HepG2 (cell line): ENCODE measurements around the gene EMC8.

Experiments used
- ATF2 ChIP-seq: sonication (generic); formaldehyde crosslinking; IDR thresholded peaks from 2 replicates; pipeline ENCODE4 v1.4.0; 2020; ENCODE audit warnings: missing genetic modification reagents
- CTCF ChIP-seq: sonication (generic); formaldehyde crosslinking; IDR thresholded peaks from 2 replicates; pipeline ENCODE4 v1.5.0; 2020; ENCODE audit warnings: mild to moderate bottlenecking, missing genetic modification reagents, moderate library complexity
- TAF1 ChIP-seq: sonication (generic); formaldehyde crosslinking; IDR thresholded peaks from 2 replicates; pipeline ENCODE4 v1.4.0; 2020; ENCODE audit warnings: missing genetic modification reagents

GRCh38 chr16:85749771-85750145 is 49.6 kb downstream of the EMC8 start:
- TF ChIP-seq TAF1 (no peak), CTCF (CRISPR knock-in tag) (no peak), ATF2 (CRISPR knock-in tag) (no peak)
